ENCODE results near the gene EPN3. TPM values are rescaled to one million over a fixed set of nuclear protein-coding genes. Genes with fewer than 3 reads are reported as not detected.

EPN3 gene
- total RNA-seq, 1 donor from 2014 or later, result 0.24 TPM

DNA sequence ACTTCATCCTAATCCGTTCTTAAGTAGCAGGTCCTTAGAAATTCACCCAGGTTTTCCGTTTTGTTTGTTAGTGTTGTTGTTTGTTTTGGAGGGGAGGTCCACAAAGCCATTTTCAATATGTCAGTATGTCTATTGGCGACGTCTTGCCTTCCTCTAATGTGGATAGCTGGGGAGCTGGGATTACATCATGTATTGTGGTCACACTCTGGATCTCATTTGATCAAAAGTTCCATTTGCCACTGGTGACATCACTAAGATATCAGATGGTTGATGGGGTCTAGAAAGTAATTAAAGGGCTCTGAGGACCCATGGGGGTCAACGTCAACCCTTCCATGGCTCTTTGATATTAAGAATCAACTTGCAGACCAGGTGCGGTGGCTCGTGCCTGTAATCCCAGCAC is 2.7 kb upstream of the EPN3 start:
- Histone ChIP-seq H3K36me3 (no peaks in the 10 kb centered on the region), H3K27ac (no peak overlapping the region), H3K4me3 (no peak overlapping the region), H4K20me1 (ENCODE audit: low read depth) (peaks cover 11% of the 10 kb centered on the region), H3K27me3 (peaks cover 39% of the 10 kb centered on the region), H3K4me2 (no peak overlapping the region), H3K9me3 (ENCODE audit: low read depth) (no peaks in the 10 kb centered on the region), H3K79me2 (ENCODE audit: low read depth) (no peaks in the 10 kb centered on the region), H3K4me1 (peaks cover 25% of the 10 kb centered on the region), H3F3A (ENCODE audit: low read depth) (no peaks in the 10 kb centered on the region), H2AFZ (replicated peaks) (no peak overlapping the region), H3K9ac (no peak overlapping the region)
- Mint-ChIP-seq H3K4me3 (no peak overlapping the region), H3K27ac (no peak overlapping the region), H3K9me3 (no peaks in the 10 kb centered on the region), H3K27me3 (ENCODE audit: insufficient read depth, low read depth) (peaks cover 23% of the 10 kb centered on the region), H3K4me1 (peaks cover 22% of the 10 kb centered on the region), H3K36me3 (no peaks in the 10 kb centered on the region)
- no peak for DNase-seq (ENCODE audit: low spot score)
- TF ChIP-seq CTCF (IDR thresholded peaks at IDR 0.05), result no peak
- no peak for TF ChIP-seq EZH2phosphoT487 (IDR thresholded peaks at IDR 0.05)
- no peak for TF ChIP-seq EZH2 (IDR thresholded peaks at IDR 0.05)

DNA sequence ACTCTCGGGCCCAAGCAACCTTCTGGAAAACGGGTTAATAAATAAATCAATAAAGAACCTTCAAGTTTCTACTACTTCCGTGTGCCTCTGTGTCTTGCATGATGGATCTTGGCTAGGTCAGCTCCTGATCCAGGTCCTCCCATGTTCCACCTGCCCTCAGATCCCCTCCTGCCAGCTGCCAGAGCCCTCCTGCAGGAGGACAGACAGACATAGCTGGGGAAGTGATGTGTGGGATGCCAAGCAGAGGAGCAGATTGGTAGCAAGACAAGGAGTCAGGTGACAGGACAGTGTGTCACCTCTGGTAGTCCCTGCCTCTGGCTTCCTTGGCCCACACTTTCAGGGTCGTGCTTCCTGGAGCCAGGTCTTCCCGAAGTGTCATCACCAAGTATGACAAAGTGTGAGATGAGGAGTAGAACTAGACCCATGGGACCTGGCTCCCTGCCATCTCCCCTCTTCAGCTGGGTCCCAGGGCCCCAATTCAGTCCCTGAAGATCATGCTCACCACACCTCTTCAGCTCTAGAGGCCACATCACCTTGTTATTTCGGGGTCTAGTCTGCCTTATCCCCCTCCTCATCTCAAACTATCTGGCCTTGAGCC is 1.0 kb upstream of the EPN3 start:
- Histone ChIP-seq H3K27ac (no peak overlapping the region), H3K4me2 (no peak overlapping the region), H3K4me1 (peaks cover 25% of the 10 kb centered on the region), H4K20me1 (ENCODE audit: low read depth) (peaks cover 11% of the 10 kb centered on the region), H3K36me3 (no peaks in the 10 kb centered on the region), H3K79me2 (ENCODE audit: low read depth) (no peaks in the 10 kb centered on the region), H3K4me3 (no peak overlapping the region), H3F3A (ENCODE audit: low read depth) (no peaks in the 10 kb centered on the region), H2AFZ (replicated peaks) (no peak overlapping the region), H3K9ac (no peak overlapping the region), H3K27me3 (peaks cover 42% of the 10 kb centered on the region), H3K9me3 (ENCODE audit: low read depth) (no peaks in the 10 kb centered on the region)
- H3K4me3 Mint-ChIP-seq, result peak overlapping the region; percentile 15
- TF ChIP-seq EZH2phosphoT487 (IDR thresholded peaks at IDR 0.05), result no peak
- TF ChIP-seq EZH2 (IDR thresholded peaks at IDR 0.05), result no peak
- TF ChIP-seq CTCF (IDR thresholded peaks at IDR 0.05), result no peak
- peaks cover 22% of the 10 kb centered on the region for H3K4me1 Mint-ChIP-seq
- no peaks in the 10 kb centered on the region for H3K36me3 Mint-ChIP-seq
- peaks cover 24% of the 10 kb centered on the region for H3K27me3 Mint-ChIP-seq (ENCODE audit: insufficient read depth, low read depth)
- no peak for DNase-seq (ENCODE audit: low spot score)
- H3K9me3 Mint-ChIP-seq, result no peaks in the 10 kb centered on the region
- peak overlapping the region; percentile 15 for H3K27ac Mint-ChIP-seq

- H3K36me3 ChIP-seq, result no peaks in the 10 kb centered on the region
- no peaks in the 10 kb centered on the region for H3K9me3 ChIP-seq (ENCODE audit: low read depth)
- H3K9ac ChIP-seq, result no peak overlapping the region
- no peaks in the 10 kb centered on the region for H3F3A ChIP-seq (ENCODE audit: low read depth)
- H3K27ac ChIP-seq, result no peak overlapping the region
- no peak overlapping the region for H3K27ac Mint-ChIP-seq
- peak overlapping the region; percentile 56 for H3K4me3 ChIP-seq
- H3K4me1 ChIP-seq, result peaks cover 25% of the 10 kb centered on the region
- H3K27me3 Mint-ChIP-seq (ENCODE audit: insufficient read depth, low read depth), result peaks cover 22% of the 10 kb centered on the region
- peaks cover 11% of the 10 kb centered on the region for H4K20me1 ChIP-seq (ENCODE audit: low read depth)
- peak overlapping the region; percentile 71 for H3K4me3 Mint-ChIP-seq
- peaks cover 23% of the 10 kb centered on the region for H3K4me1 Mint-ChIP-seq
- peaks cover 42% of the 10 kb centered on the region for H3K27me3 ChIP-seq
- H3K9me3 Mint-ChIP-seq, result no peaks in the 10 kb centered on the region
- no peaks in the 10 kb centered on the region for H3K36me3 Mint-ChIP-seq
- no peak overlapping the region for H2AFZ ChIP-seq (replicated peaks)
- DNase-seq (ENCODE audit: low spot score), result no peak
- H3K79me2 ChIP-seq (ENCODE audit: low read depth), result no peaks in the 10 kb centered on the region
- TF ChIP-seq EZH2 (IDR thresholded peaks at IDR 0.05) (no peak), CTCF (IDR thresholded peaks at IDR 0.05) (no peak)
- peak overlapping the region; percentile 99 for H3K4me2 ChIP-seq
Measured at GRCh38 chr17:50533185-50533584, 650 bp downstream of the EPN3 start.
